ENCODE results near the gene FBRSL1. TPM values are rescaled to one million over a fixed set of nuclear protein-coding genes. Genes with fewer than 3 reads are reported as not detected.

The FBRSL1 gene
- total and polyA plus RNA-seq, 2 experiments from 2014 or later, result 0.63 to 4.6 TPM

- no peak overlapping the region for H3K27ac ChIP-seq
- no peaks in the 10 kb centered on the region for H3K9me3 ChIP-seq (ENCODE audit: low read depth)
- H3F3A ChIP-seq (ENCODE audit: insufficient read depth), result no peaks in the 10 kb centered on the region
- no peaks in the 10 kb centered on the region for H3K79me2 ChIP-seq (ENCODE audit: insufficient read depth)
- no peaks in the 10 kb centered on the region for H3K27me3 ChIP-seq (replicated peaks; ENCODE audit: insufficient read depth)
- no peaks in the 10 kb centered on the region for H3K9me2 ChIP-seq (ENCODE audit: insufficient read depth)
- H2AFZ ChIP-seq, result no peak overlapping the region
- H3K36me3 ChIP-seq (ENCODE audit: low read depth), result no peaks in the 10 kb centered on the region
- TF ChIP-seq EZH2 (IDR thresholded peaks at IDR 0.05; ENCODE audit: insufficient read depth, poor library complexity, severe bottlenecking) (no peak), EZH2phosphoT487 (IDR thresholded peaks at IDR 0.05; ENCODE audit: insufficient read depth, low read depth) (no peak)
- no peak for DNase-seq
- H3K4me1 ChIP-seq (ENCODE audit: insufficient read depth), result no peaks in the 10 kb centered on the region
- H3K4me2 ChIP-seq (ENCODE audit: unreplicated experiment), result no peak overlapping the region
- WGBS, 2 experiments (ENCODE audit: low coverage in 1 of 2, low lambda C conversion rate in 2 of 2, missing lambda C conversion rate in 2 of 2), result 79 to 91% methylated on average over 10 of the region's 10 CpGs
- in situ Hi-C loops (cut with MboI), result no loop called here
- no peaks in the 10 kb centered on the region for H4K20me1 ChIP-seq (ENCODE audit: insufficient read depth)
- H3K9ac ChIP-seq, result no peak overlapping the region
- no peak overlapping the region for H3K4me3 ChIP-seq
Measured at GRCh38 chr12:132464820-132465219, 25.1 kb upstream of the FBRSL1 start.

- Histone ChIP-seq H4K20me1 (ENCODE audit: insufficient read depth) (no peaks in the 10 kb centered on the region), H3K9ac (no peak overlapping the region), H3K4me3 (no peak overlapping the region), H2AFZ (no peak overlapping the region), H3K4me1 (ENCODE audit: insufficient read depth) (no peaks in the 10 kb centered on the region), H3F3A (ENCODE audit: insufficient read depth) (no peaks in the 10 kb centered on the region), H3K9me2 (ENCODE audit: insufficient read depth) (no peaks in the 10 kb centered on the region), H3K27ac (no peak overlapping the region), H3K9me3 (ENCODE audit: low read depth) (no peaks in the 10 kb centered on the region), H3K4me2 (ENCODE audit: unreplicated experiment) (no peak overlapping the region), H3K27me3 (replicated peaks; ENCODE audit: insufficient read depth) (no peaks in the 10 kb centered on the region), H3K36me3 (ENCODE audit: low read depth) (no peaks in the 10 kb centered on the region), H3K79me2 (ENCODE audit: insufficient read depth) (no peaks in the 10 kb centered on the region)
- in situ Hi-C loops (cut with MboI), result no loop called here
- 15 to 17% methylated on average over 15 to 16 of the region's 17 CpGs for WGBS, 2 experiments (ENCODE audit: low coverage in 1 of 2, low lambda C conversion rate in 2 of 2, missing lambda C conversion rate in 2 of 2)
- no peak for TF ChIP-seq EZH2phosphoT487 (IDR thresholded peaks at IDR 0.05; ENCODE audit: insufficient read depth, low read depth)
- no peak for TF ChIP-seq EZH2 (IDR thresholded peaks at IDR 0.05; ENCODE audit: insufficient read depth, poor library complexity, severe bottlenecking)
- DNase-seq, result no peak
Measured at GRCh38 chr12:132465269-132466190, 24.4 kb upstream of the FBRSL1 start.

GRCh38 chr12:132466241-132467201, 23.4 kb upstream of the FBRSL1 start:
- H3K4me2 ChIP-seq (ENCODE audit: unreplicated experiment), result no peak overlapping the region
- no peaks in the 10 kb centered on the region for H3K27me3 ChIP-seq (replicated peaks; ENCODE audit: insufficient read depth)
- no peaks in the 10 kb centered on the region for H3K36me3 ChIP-seq (ENCODE audit: low read depth)
- no peaks in the 10 kb centered on the region for H3K9me3 ChIP-seq (ENCODE audit: low read depth)
- DNase-seq, result no peak
- H3F3A ChIP-seq (ENCODE audit: insufficient read depth), result no peaks in the 10 kb centered on the region
- no peaks in the 10 kb centered on the region for H3K79me2 ChIP-seq (ENCODE audit: insufficient read depth)
- in situ Hi-C loops (cut with MboI), result no loop called here
- no peak overlapping the region for H3K4me3 ChIP-seq
- no peak for TF ChIP-seq EZH2phosphoT487 (IDR thresholded peaks at IDR 0.05; ENCODE audit: insufficient read depth, low read depth)
- no peak for TF ChIP-seq EZH2 (IDR thresholded peaks at IDR 0.05; ENCODE audit: insufficient read depth, poor library complexity, severe bottlenecking)
- H4K20me1 ChIP-seq (ENCODE audit: insufficient read depth), result no peaks in the 10 kb centered on the region
- no peak overlapping the region for H3K27ac ChIP-seq
- H3K4me1 ChIP-seq (ENCODE audit: insufficient read depth), result no peaks in the 10 kb centered on the region
- no peak overlapping the region for H2AFZ ChIP-seq
- 72 to 75% methylated on average over 18 of the region's 18 CpGs for WGBS, 2 experiments (ENCODE audit: low coverage in 1 of 2, low lambda C conversion rate in 2 of 2, missing lambda C conversion rate in 2 of 2)
- no peak overlapping the region for H3K9ac ChIP-seq
- no peaks in the 10 kb centered on the region for H3K9me2 ChIP-seq (ENCODE audit: insufficient read depth)

- H3K9ac ChIP-seq, result no peak overlapping the region
- H3F3A ChIP-seq (ENCODE audit: insufficient read depth), result no peaks in the 10 kb centered on the region
- WGBS, 2 experiments (ENCODE audit: low coverage in 1 of 2, low lambda C conversion rate in 2 of 2, missing lambda C conversion rate in 2 of 2), result 72 to 75% methylated on average over 13 of the region's 13 CpGs
- no peaks in the 10 kb centered on the region for H3K27me3 ChIP-seq (replicated peaks; ENCODE audit: insufficient read depth)
- no peak overlapping the region for H3K4me2 ChIP-seq (ENCODE audit: unreplicated experiment)
- no peak for DNase-seq
- H3K36me3 ChIP-seq (ENCODE audit: low read depth), result no peaks in the 10 kb centered on the region
- no peak overlapping the region for H3K4me3 ChIP-seq
- no peaks in the 10 kb centered on the region for H3K4me1 ChIP-seq (ENCODE audit: insufficient read depth)
- no peaks in the 10 kb centered on the region for H3K9me2 ChIP-seq (ENCODE audit: insufficient read depth)
- no peaks in the 10 kb centered on the region for H4K20me1 ChIP-seq (ENCODE audit: insufficient read depth)
- H3K79me2 ChIP-seq (ENCODE audit: insufficient read depth), result no peaks in the 10 kb centered on the region
- no peaks in the 10 kb centered on the region for H3K9me3 ChIP-seq (ENCODE audit: low read depth)
- H3K27ac ChIP-seq, result no peak overlapping the region
- TF ChIP-seq EZH2phosphoT487 (IDR thresholded peaks at IDR 0.05; ENCODE audit: insufficient read depth, low read depth) (no peak), EZH2 (IDR thresholded peaks at IDR 0.05; ENCODE audit: insufficient read depth, poor library complexity, severe bottlenecking) (no peak)
- no peak overlapping the region for H2AFZ ChIP-seq
- in situ Hi-C loops (cut with MboI), result no loop called here
Measured at GRCh38 chr12:132467511-132467910, 22.4 kb upstream of the FBRSL1 start.

Data from GM23248 (cell line).